ENCODE data around the gene STC2.

STC2 gene

DNA sequence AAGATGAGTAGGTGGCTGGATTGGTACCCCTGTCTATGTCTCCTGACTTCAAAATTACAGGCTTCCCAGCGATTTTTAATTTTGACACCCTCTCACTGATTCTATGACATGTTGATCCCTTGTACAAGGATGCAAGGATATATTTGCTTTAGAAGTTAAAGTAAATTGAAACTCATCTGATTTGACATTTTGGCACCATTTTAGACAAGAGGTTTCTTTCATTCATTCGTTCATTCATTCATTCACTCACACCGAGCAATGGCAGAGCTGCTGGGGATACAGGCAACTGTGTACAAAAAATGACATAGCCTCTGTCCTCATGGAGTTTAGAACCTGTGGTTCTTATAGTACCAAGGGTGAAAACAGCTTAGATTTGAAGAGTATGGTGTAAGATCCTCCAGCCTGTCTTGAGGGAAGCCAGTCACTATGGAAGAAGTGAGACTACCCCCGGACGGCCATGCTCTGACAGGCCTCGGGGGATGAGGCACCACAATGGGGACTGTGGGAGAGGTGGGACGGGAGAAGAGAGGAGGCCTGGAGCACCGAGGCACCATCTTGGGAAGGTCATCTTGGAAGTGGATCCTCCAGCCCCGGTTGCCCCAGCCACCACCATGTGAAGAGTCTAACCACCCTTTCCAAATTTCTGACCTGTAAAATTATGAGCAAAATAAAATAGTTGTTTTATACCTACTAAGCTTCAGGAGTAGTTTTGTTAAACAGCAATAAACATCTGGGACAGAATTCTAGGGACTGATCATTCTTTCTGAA lies 16.2 kb downstream of the STC2 start:
- DNase-seq = no peak

DNA sequence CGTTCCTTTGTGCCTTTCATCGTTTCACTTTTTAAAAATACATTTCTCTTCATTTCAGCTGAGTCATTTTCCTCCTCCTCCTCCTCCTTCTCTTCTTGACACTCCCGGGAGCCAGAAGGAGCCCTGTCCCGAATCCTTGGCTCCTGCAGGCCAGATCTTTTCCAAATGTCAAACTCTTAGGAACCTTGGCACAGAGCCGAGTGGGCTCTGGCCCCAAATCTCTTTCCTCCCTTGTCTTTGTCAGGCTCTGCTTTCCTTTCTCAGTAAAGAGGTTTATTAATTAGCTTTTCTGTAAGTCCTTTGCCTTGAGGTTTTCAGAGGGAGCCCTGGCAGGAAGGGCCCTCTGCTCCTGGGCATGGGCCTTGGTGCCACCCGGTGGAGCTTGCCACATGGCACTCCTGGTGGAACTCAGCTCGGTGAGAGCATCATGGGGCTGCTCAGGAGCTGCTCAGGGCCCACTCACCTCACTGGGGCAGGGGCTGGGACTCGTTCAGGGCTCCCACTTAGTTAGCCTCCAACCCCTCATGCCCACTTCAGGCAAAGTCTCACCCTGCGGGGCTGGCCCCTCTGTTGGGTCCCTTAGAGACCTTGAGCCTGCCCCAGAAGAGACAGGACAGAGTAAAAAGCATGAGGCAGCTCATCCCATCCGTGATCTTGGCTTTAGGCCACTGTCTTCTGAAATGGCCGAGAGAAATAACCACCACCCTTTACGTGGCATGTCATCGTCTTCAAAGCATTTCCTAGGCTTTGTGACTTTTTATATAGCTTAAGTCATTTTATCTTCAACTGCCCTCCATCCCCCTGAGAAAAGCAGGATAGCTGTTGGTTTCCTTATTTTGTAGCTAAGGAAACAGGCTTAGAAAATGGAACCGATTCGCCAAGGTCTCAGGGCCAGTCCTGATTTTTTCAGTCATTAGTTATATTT lies 17.1 kb downstream of the STC2 start:
- no peak for DNase-seq

- no peak for DNase-seq
Measured at GRCh38 chr5:173310218-173310769, 17.9 kb downstream of the STC2 start.

- DNase-seq = no peak
Measured at GRCh38 chr5:173309731-173310130, 18.5 kb downstream of the STC2 start.

DNA sequence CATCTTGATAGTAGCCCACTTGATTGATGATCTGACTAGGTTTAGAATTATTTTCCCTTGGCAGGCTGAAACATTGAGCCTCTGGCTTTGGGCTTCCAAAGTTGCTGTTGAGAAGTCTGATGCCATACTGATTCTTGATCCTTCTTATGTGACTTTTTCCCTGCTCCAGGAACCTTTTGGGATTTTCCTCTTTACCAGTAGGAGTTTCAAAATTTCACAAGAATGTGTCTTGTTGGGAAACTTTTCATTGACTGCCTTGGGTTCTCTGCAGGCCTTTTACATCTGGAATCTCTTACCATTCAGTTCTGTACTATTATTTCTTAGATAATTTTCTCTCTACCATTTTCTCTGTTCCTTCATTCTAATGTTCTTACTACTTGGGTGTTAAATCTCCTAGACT lies 20.0 kb downstream of the STC2 start:
- no peak for DNase-seq

DNA sequence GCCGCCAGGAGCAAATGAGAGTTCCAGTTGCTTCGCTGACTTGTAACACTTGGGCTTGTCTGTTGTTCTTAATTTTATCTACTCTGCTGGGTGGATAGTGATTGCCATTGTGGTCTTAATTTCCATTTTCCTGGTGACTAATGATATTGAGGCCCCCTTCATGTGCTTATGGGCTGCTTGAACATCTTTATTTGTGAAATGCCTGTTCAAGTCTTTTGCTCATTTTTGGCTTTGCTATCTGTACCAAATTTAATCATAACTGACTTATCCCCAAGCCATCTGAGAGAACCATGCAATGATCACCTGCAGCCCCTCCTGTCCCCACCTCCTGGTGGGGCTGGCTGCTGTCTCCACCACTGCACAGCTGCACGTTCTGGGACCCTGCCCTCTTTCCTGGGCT lies 20.5 kb downstream of the STC2 start:
- DNase-seq = no peak

DNA sequence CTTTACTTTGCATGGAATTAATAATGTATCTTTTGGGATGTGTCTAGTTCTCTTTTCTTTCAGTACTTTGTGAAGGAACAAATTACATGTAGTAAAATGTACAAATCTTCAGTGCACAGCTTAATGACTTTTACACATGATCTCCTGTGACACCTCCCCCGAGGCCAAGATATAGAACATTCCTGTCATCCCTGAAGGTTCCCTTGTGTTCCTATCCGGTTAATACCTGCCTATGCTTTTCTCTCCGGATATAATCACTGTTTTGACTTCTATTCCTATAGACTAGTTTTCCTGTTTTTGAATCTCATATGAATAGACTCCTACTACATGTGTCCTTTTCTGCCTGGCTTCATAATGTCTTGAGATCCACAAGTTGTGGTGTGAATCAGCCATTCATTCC lies 21.5 kb downstream of the STC2 start:
- DNase-seq = no peak

GRCh38 chr5:173304591-173304988 lies 23.6 kb downstream of the STC2 start:
- no peak for DNase-seq

DNA sequence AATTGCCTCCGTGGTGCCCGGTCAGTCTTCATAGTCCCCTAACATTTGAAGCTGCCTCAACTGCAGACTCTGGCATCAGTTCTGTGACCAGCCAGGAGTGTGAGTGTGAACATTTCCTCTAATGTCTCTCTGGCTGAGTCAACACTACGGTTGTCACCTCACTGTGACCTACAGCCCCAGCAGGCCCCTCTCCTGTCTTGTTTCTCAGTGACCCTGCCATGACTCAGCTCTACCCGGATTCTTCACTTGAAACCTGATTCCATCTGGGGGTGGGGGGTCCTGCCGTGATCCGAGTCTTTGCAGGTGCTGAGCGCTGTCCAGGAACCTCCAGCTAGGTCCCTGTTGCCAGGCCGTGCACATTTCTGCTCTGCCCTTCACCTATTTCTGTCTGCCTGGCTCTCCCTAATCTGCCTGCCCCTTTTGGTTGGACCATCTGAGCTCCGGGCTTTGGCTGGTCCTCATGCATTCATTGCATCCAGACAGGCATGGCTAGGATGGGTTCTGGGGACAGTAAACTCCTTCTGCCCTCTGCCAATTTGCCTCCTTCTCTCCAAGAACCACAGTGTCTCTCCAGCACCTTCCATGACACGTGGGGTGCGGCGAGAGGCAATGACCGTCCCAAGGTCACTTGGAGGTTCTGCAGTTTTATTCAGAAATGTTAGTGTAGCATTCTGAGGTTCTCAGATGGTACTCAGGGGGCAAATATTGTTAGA lies 24.2 kb downstream of the STC2 start:
- no peak for DNase-seq

DNA sequence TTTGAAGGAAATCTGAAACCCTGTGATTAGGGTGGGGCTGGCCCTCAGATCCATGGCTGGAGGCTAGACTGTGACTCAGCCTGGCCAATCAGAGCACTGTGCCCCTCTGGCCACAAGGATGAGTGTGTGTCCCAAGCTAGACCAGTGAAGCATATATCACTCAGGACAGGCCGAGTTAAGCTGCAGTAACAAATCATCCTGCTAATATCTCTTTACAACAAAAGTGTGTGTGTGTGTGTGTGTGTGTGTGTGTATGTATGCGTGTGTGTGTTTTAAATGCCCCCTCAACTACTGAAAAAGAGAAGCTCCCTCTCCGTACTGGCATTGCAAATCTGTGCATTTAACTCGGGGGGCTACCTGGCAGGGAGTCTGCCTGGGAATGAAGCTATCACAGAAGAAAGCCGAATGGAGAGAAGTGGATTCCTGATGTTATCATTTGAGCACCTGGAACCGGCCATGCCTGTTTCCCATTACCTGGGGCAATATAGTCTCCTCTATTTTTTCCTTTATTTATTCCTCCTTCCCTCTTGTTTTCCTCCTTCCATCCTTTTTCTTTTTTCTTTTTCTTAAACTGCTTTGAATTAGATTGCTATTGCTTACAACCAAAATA lies 25.6 kb downstream of the STC2 start:
- no peak for DNase-seq

DNA sequence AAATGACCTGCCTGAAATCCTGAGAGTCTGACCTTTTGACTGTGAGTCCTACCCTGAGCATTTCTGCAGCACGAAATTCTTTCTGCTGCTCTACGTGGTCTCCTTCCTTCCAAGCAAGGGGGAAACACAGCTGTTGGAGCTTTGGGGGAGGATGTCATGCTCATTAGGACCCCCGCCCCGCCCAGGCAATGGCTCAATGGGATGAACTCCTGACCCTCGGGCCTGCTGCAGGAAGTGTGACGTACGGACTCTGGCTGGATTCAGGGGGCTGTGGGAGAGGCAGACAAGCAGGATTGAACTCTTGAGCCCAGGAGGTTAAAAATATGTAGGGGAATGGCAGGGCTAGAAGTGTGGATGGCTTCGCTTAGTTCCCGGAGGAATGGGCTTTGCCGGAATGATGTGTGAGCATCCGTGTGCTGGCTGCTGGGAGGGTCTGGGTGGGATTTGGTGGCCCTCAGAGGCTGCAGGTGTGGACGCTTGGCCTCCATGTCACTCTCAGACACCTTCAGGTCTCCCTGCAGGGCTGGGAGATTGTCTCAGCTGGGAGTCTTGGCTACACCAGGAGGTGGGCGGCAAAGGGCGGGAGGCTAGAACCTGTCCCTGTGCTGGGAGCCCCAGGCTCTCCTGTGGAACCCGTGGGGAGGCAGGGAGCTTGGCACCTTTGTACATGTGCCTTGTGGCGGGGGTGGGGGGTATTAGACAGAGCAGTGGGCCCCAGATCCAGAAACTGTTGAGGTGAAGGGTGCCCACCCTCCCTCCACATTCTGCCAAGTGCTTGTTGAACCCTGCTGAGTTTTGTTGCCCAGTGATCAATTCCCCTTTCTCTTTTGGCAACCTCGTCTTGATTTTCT lies 26.3 kb downstream of the STC2 start:
- no peak for DNase-seq

GRCh38 chr5:173300389-173301047 lies 27.7 kb downstream of the STC2 start:
- no peak for DNase-seq

GRCh38 chr5:173299820-173300219 lies 28.4 kb downstream of the STC2 start:
- no peak for DNase-seq

- no peak for DNase-seq
Measured at GRCh38 chr5:173298213-173298926, 29.8 kb downstream of the STC2 start.

DNA sequence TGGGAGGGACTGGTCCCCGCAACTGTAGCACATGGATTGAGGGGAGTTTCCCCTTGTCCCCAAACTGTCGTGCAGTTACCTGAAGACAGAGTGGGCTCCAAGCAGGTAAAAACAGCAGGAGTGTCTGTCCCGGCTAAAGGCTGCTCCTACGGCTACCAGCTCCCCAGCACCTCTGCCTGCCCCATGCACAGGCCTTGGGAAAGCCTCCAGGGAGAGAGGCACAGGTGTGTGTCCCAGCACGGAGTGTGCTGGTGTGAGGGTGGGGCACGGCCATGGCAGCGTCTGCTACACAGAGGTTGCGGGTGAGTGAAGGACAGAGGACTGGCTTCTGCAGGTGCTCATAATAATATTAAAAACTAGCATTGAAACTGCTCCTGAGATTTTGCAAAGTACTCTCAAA lies 30.4 kb downstream of the STC2 start:
- no peak for DNase-seq

DNA sequence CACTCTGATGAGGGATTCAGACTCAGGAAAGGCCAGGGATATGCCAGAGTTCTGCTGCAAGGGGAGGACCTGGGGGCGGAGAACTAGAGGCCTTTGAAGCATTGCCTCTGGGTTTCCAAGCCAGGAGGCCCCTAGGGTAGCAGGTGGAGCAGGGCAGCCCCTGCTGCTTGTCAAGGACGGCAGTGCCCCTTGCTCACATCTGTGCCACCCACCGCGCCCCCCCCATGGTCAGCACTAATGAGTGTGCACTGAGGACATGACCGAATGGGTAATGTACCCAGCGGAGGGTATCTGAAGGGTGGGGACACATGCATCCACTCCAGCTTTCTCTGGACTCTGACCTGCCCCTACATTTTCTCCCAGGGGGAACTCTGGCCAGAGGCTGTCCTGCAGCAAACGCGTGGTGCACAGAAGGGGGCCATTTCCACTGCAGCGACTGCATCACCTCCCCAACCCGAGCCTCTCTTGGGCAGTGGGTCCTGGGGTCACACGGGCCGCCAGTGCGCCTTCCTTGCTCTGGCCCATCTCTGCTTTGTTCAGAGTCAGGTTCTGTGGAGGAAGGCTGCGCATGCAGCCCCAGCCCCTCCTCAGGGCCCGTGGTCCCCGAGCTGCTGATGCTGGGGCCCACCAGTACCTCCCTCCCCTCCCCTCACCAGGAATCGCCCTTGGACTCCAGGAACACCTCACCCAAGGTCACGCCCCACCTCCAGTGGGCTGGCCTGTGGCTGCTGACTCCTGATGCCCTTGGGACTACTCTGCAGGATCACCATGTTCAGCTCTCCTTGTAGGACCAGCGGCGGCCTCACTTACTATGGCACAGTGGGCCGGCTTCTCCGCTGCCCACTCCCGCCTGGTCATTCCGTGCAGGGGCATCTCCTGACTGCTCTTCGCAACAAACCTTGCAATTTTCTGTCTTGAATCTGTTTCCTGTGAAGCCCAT lies 31.2 kb downstream of the STC2 start:
- DNase-seq = no peak

- no peak for DNase-seq
Measured at GRCh38 chr5:173295796-173296195, 32.4 kb downstream of the STC2 start.

GRCh38 chr5:173294673-173295320 lies 33.4 kb downstream of the STC2 start:
- DNase-seq = no peak

All from CD4-positive, alpha-beta T cell treated with Interleukin-6 for 4 hours (primary cell).